A549 (cell line): Measurements from ENCODE around the gene CISD3. TPM values are rescaled to one million over a fixed set of nuclear protein-coding genes. Genes with fewer than 3 reads are reported as not detected.

Source experiments
- BCL3 ChIP-seq: fragments of >200 bp; sonication (Bioruptor Twin); formaldehyde crosslinking; IDR thresholded peaks from 3 replicates; pipeline ENCODE4 v1.6.1; 2016
- CBX2 ChIP-seq: fragments of 200-600 bp; sonication (generic); IDR thresholded peaks from 2 replicates; pipeline ENCODE4 v1.6.1; 2016; ENCODE audit warnings: low read depth, mild to moderate bottlenecking, borderline replicate concordance
- CEBPB ChIP-seq, 2 experiments: fragments of >200 bp in 1 of 2; sonication (Bioruptor Twin) in 1 of 2; formaldehyde crosslinking in 1 of 2; IDR thresholded peaks; 2 replicates each; pipeline ENCODE4 v1.6.1; 2012 to 2016
- CHD2 ChIP-seq: fragments of 150-350 bp; IDR thresholded peaks from 2 replicates; pipeline ENCODE4 v1.6.1; 2014; ENCODE audit warnings: low read length; ENCODE audit not compliant: partially characterized antibody
- FOSB ChIP-seq: fragments of 250-450 bp; sonication (Bioruptor Pico); IDR thresholded peaks from 2 replicates; pipeline ENCODE4 v1.5.0; 2020; ENCODE audit warnings: mild to moderate bottlenecking, moderate library complexity
- FOSL2 ChIP-seq, 2 experiments: fragments of 450-650 bp in 1 of 2; fragments of >200 bp in 1 of 2; sonication (Bioruptor Twin) in 1 of 2; formaldehyde crosslinking; IDR thresholded peaks; 2 replicates each; pipeline versions ENCODE4 v1.5.0 to v1.6.1; 2016 to 2020; ENCODE audit warnings: mild to moderate bottlenecking in 1 of 2, moderate library complexity in 1 of 2
- GATA3 ChIP-seq: IDR thresholded peaks from 2 replicates; pipeline ENCODE4 v1.6.1; 2012; ENCODE audit warnings: borderline replicate concordance
- HEYL ChIP-seq: fragments of 250-450 bp; sonication (Bioruptor Pico); IDR thresholded peaks from 2 replicates; pipeline ENCODE4 v1.8.0; 2021; ENCODE audit warnings: mild to moderate bottlenecking, moderate library complexity
- HOXA7 ChIP-seq: fragments of 250-450 bp; sonication (Bioruptor Pico); IDR thresholded peaks from 2 replicates; pipeline ENCODE4 v1.5.0; 2020; ENCODE audit warnings: mild to moderate bottlenecking, moderate library complexity
- HOXB13 ChIP-seq: fragments of 250-450 bp; sonication (Bioruptor Pico); IDR thresholded peaks from 2 replicates; pipeline ENCODE4 v1.5.0; 2020; ENCODE audit warnings: low read depth, mild to moderate bottlenecking, moderate library complexity
- HOXB5 ChIP-seq: fragments of 250-450 bp; sonication (Bioruptor Pico); IDR thresholded peaks from 2 replicates; pipeline ENCODE4 v1.5.0; 2020; ENCODE audit warnings: mild to moderate bottlenecking, moderate library complexity
- JUN ChIP-seq, 2 experiments: fragments of >200 bp; sonication (Bioruptor Twin); formaldehyde crosslinking; IDR thresholded peaks; 2 replicates in 1 of 2; 3 replicates in 1 of 2; pipeline ENCODE4 v1.6.1; 2016 to 2017
- MAX ChIP-seq: IDR thresholded peaks from 2 replicates; pipeline ENCODE4 v1.6.1; 2012
- NFE2L2 ChIP-seq: fragments of 150-350 bp; conservative IDR thresholded peaks from 2 replicates; pipeline ENCODE4 v1.6.1; 2014; ENCODE audit warnings: low read length
- POLR2A ChIP-seq: IDR thresholded peaks from 2 replicates; pipeline ENCODE4 v1.6.1; 2012; ENCODE audit warnings: mild to moderate bottlenecking, low read length
- RARB ChIP-seq: fragments of 250-450 bp; sonication (Bioruptor Pico); IDR thresholded peaks from 2 replicates; pipeline ENCODE4 v1.8.0; 2021; ENCODE audit warnings: mild to moderate bottlenecking, moderate library complexity
- RCOR1 ChIP-seq: fragments of 150-350 bp; IDR thresholded peaks from 2 replicates; pipeline ENCODE4 v1.6.1; 2014; ENCODE audit warnings: antibody characterized with exemption, low read length, low read depth
- REST ChIP-seq: fragments of 200-600 bp; sonication (generic); IDR thresholded peaks from 2 replicates; pipeline ENCODE4 v1.6.1; 2016; ENCODE audit warnings: antibody characterized with exemption, mild to moderate bottlenecking, moderate library complexity
- RFX5 ChIP-seq: fragments of 450-650 bp; IDR thresholded peaks from 2 replicates; pipeline ENCODE4 v1.7.1; 2014; ENCODE audit warnings: antibody characterized with exemption, mild to moderate bottlenecking, moderate library complexity
- RNF2 ChIP-seq: fragments of 200-600 bp; sonication (generic); IDR thresholded peaks from 2 replicates; pipeline ENCODE4 v1.6.1; 2016; ENCODE audit warnings: low read depth, mild to moderate bottlenecking, antibody characterized with exemption, moderate library complexity, borderline replicate concordance
- TFCP2L1 ChIP-seq: fragments of 250-450 bp; sonication (Bioruptor Pico); IDR thresholded peaks from 2 replicates; pipeline ENCODE4 v1.5.0; 2021; ENCODE audit warnings: mild to moderate bottlenecking
- TP53 ChIP-seq: fragments of 250-450 bp; sonication (Bioruptor Pico); IDR thresholded peaks from 2 replicates; pipeline ENCODE4 v1.5.0; 2021; ENCODE audit warnings: mild to moderate bottlenecking, moderate library complexity
- ZSCAN20 ChIP-seq: fragments of 250-450 bp; sonication (Bioruptor Pico); IDR thresholded peaks from 2 replicates; pipeline ENCODE4 v1.8.0; 2022; ENCODE audit warnings: mild to moderate bottlenecking, moderate library complexity
- polyA plus RNA-seq, 4 experiments: library from polyadenylated mRNA; depleted of rRNA in 3 of 4; stranded (reverse); fragments of >200 nt; fragmentation: RNase III in 1 of 4; extraction: RNeasy Plus Mini Kit Qiagen cat#74134 plus additional on column Dnase treatment in 1 of 4; gene quantifications; 2 replicates in 3 of 4; 3 replicates in 1 of 4; pipeline ENCODE4 v1.2.3, GENCODE V29; 2011 to 2017
- TF ChIP-seq, protein P1 (sequence below): IDR thresholded peaks from 2 replicates; pipeline ENCODE4 v1.6.1; 2012; ENCODE audit warnings: low read depth, borderline replicate concordance
- TF ChIP-seq, protein P2 (sequence below): fragments of 250-450 bp; sonication (Bioruptor Pico); IDR thresholded peaks from 2 replicates; pipeline ENCODE4 v1.5.0; 2021; ENCODE audit warnings: mild to moderate bottlenecking, moderate library complexity, borderline replicate concordance

CISD3 gene
- polyA plus RNA-seq, 2 of the 4 experiments (the other 2 are of a cell fraction): 24.5 to 33.0 TPM

DNA sequence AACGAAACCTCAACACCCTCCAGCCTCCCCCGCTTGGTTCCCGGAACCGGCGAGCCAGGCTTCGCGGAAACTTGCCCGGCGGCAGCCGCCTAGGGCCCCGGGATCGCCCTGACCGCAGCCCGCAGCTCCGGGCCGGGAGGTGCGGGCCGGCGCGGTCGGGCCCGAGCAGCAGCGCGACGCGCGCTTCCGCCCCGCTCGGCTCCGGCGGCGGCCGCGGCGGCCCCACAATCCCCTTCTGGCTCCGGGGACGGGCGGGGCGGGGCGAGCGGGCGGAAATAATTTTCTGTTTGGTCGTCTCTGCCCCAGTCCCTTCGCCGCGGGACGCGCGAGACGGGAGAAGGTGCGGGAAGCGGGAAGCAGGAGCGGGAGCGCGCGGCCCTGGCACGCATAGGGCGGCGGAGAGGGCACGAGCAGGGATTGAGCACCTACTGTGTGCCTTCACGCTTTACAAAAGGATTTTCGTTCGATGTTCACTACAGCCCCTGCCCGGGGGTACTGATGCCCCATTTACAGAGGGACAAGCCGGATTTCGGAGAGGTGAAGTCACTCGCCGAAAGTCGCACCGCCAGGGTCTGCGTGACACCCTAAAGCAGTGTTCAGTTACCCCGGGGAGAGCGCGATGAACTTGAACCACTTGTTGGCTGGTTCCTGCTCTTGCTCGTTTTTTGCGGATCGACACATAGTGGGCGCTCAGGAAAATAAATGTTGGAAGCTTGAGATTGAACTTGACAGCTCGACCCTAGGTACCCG, 27.8 kb upstream of the CISD3 start (continued):
- TF ChIP-seq REST: peak; percentile 88
- TF ChIP-seq JUN (IDR thresholded peaks at IDR 0.05): peak; percentile 65 to 92; a peak in 4 of 5 replicates
- peak; percentile 69; the same call in 1 of the 2 replicates for TF ChIP-seq RNF2
- TF ChIP-seq, protein P1, sequence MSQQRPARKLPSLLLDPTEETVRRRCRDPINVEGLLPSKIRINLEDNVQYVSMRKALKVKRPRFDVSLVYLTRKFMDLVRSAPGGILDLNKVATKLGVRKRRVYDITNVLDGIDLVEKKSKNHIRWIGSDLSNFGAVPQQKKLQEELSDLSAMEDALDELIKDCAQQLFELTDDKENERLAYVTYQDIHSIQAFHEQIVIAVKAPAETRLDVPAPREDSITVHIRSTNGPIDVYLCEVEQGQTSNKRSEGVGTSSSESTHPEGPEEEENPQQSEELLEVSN: peak; percentile 99
- 0 out of 2 replicates have a peak, but pooled peaks have one; percentile 65 for TF ChIP-seq RARB (CRISPR knock-in tag)
- peak; percentile 97 for TF ChIP-seq HOXB5 (CRISPR knock-in tag)
- no peak for TF ChIP-seq CEBPB (IDR thresholded peaks at IDR 0.05)
- TF ChIP-seq, protein P2, sequence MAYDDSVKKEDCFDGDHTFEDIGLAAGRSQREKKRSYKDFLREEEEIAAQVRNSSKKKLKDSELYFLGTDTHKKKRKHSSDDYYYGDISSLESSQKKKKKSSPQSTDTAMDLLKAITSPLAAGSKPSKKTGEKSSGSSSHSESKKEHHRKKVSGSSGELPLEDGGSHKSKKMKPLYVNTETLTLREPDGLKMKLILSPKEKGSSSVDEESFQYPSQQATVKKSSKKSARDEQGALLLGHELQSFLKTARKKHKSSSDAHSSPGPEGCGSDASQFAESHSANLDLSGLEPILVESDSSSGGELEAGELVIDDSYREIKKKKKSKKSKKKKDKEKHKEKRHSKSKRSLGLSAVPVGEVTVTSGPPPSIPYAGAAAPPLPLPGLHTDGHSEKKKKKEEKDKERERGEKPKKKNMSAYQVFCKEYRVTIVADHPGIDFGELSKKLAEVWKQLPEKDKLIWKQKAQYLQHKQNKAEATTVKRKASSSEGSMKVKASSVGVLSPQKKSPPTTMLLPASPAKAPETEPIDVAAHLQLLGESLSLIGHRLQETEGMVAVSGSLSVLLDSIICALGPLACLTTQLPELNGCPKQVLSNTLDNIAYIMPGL (CRISPR knock-in tag): peak; percentile 88
- TF ChIP-seq NFE2L2: no peak
- peak; percentile 49; the same call in 1 of the 2 replicates for TF ChIP-seq FOSB (CRISPR knock-in tag)
- peak; percentile 96 for TF ChIP-seq HOXB13
- TF ChIP-seq FOSL2 (IDR thresholded peaks at IDR 0.05): no peak
- no peak for TF ChIP-seq FOSL2 (CRISPR knock-in tag; IDR thresholded peaks at IDR 0.05)
- 0 out of 2 replicates have a peak, but pooled peaks have one; percentile 13 for TF ChIP-seq GATA3
- no peak for TF ChIP-seq CBX2
- TF ChIP-seq HOXA7 (CRISPR knock-in tag): 0 out of 2 replicates have a peak, but pooled peaks have one; percentile 66
- TF ChIP-seq TP53 (CRISPR knock-in tag): peak; percentile 90
- TF ChIP-seq CHD2: peak; percentile 89
- TF ChIP-seq RCOR1: no peak
- TF ChIP-seq POLR2A: peak; percentile 85
- peak; percentile 75; the same call in 1 of the 2 replicates for TF ChIP-seq TFCP2L1 (CRISPR knock-in tag)
- TF ChIP-seq BCL3: peak; percentile 92
- no peak for TF ChIP-seq RFX5
- TF ChIP-seq HEYL (CRISPR knock-in tag): peak; percentile 67; the same call in 1 of the 2 replicates
- peak; percentile 32; the same call in 1 of the 2 replicates for TF ChIP-seq ZSCAN20 (CRISPR knock-in tag)
- TF ChIP-seq MAX: peak; percentile 97
- TF ChIP-seq, all 56 proteins: peak for 26
